B cell (primary cell): Measurements from ENCODE around the gene MRPL4. TPM values are rescaled to one million over a fixed set of nuclear protein-coding genes. Genes with fewer than 3 reads are reported as not detected.

ENCODE experiments used
- ATAC-seq: fragments of 200-7000 bp; cut with Tn5 transposase; one replicate; pipeline ENCODE4 v1.10.0; 2021; ENCODE audit warnings: low read depth, mild to moderate bottlenecking, moderate number of reproducible peaks, moderate library complexity
- CTCF ChIA-PET: fragments of 350-600 bp; sonication (Branson Sonifier 250); formaldehyde crosslinking; loops from one replicate; lab custom pipeline; 2021; ENCODE audit warnings: antibody characterized with exemption, inconsistent platforms; lab: Charles Lee
- POLR2A ChIA-PET: fragments of 350-600 bp; sonication (Branson Sonifier 250); formaldehyde crosslinking; loops from one replicate; lab custom pipeline; 2021; ENCODE audit warnings: antibody characterized with exemption; lab: Charles Lee
- DNase-seq: peaks from one replicate; pipeline ENCODE4 v3.0.0; 2013
- H2AFZ ChIP-seq: 2 replicates; pipeline ENCODE4 v1.6.1; 2012; ENCODE audit warnings: mild to moderate bottlenecking, low read depth, low read length; ENCODE audit not compliant: insufficient read depth, poor library complexity, severe bottlenecking
- H3K27ac ChIP-seq, 2 donors: 1 replicate in 1 of 2; 2 replicates in 1 of 2; pipeline ENCODE4 v1.5.1; 2012 to 2013; ENCODE audit warnings: low read length in 2 of 2, mild to moderate bottlenecking in 2 of 2, moderate library complexity in 1 of 2
- H3K27me3 ChIP-seq, 4 experiments: fragments of 200-600 bp in 1 of 4; sonication (generic) in 1 of 4; replicated peaks in 1 of 4; 1 replicate in 2 of 4; 2 replicates in 2 of 4; pipeline versions ENCODE4 v1.6.1 to v1.7.0; 2013 to 2016; ENCODE audit warnings: low read length in 3 of 4, mild to moderate bottlenecking in 2 of 4, mixed read lengths in 1 of 4, moderate library complexity in 1 of 4; ENCODE audit not compliant: insufficient read depth in 4 of 4, control insufficient read depth in 3 of 4; ENCODE audit errors: control extremely low read depth in 1 of 4
- H3K36me3 ChIP-seq, 2 experiments: replicated peaks in 1 of 2; 1 replicate in 1 of 2; 2 replicates in 1 of 2; pipeline versions ENCODE4 v1.6.1 to v1.7.1; 2013; ENCODE audit warnings: low read length in 1 of 2; ENCODE audit not compliant: insufficient read depth in 2 of 2, control insufficient read depth in 1 of 2; ENCODE audit errors: control extremely low read depth in 1 of 2, extremely low read depth in 1 of 2
- H3K4me1 ChIP-seq, 2 donors: fragments of 200-600 bp in 1 of 2; sonication (generic) in 1 of 2; 1 replicate in 1 of 2; 2 replicates in 1 of 2; pipeline versions ENCODE4 v1.5.1 to v1.6.1; 2013 to 2017; ENCODE audit warnings: low read length in 2 of 2; ENCODE audit not compliant: control insufficient read depth in 2 of 2, insufficient read depth in 2 of 2
- H3K4me2 ChIP-seq: replicated peaks from 2 replicates; pipeline ENCODE3; 2012; ENCODE audit warnings: mild to moderate bottlenecking, low read depth, low read length; ENCODE audit not compliant: poor library complexity, severe bottlenecking
- H3K4me3 ChIP-seq, 5 experiments: fragments of 200-600 bp in 1 of 5; sonication (generic) in 1 of 5; 1 replicate in 3 of 5; 2 replicates in 2 of 5; pipeline versions ENCODE4 v1.5.1 to v1.7.0; 2011 to 2016; ENCODE audit warnings: low read length in 4 of 5, mild to moderate bottlenecking in 4 of 5, low read depth in 2 of 5, control low read depth in 1 of 5, moderate library complexity in 1 of 5; ENCODE audit not compliant: insufficient read depth in 1 of 5; ENCODE audit errors: control extremely low read depth in 1 of 5, extremely low read depth in 1 of 5
- H3K79me2 ChIP-seq: fragments of 200-600 bp; sonication (generic); one replicate; pipeline ENCODE4 v1.6.0; 2016; ENCODE audit warnings: low read length; ENCODE audit not compliant: control insufficient read depth, insufficient read depth
- H3K9ac ChIP-seq: fragments of 200-600 bp; sonication (generic); 2 replicates; pipeline ENCODE4 v1.6.1; 2017; ENCODE audit warnings: mild to moderate bottlenecking, low read length, moderate library complexity
- H3K9me3 ChIP-seq, 3 donors: one replicate each; pipeline versions ENCODE4 v1.6.1 to v1.7.1; 2013; ENCODE audit warnings: low read length in 2 of 3; ENCODE audit not compliant: control insufficient read depth in 2 of 3, insufficient read depth in 1 of 3; ENCODE audit errors: control extremely low read depth in 1 of 3
- H4K20me1 ChIP-seq: 2 replicates; pipeline ENCODE4 v1.6.0; 2012; ENCODE audit warnings: mild to moderate bottlenecking, low read length; ENCODE audit not compliant: insufficient read depth, control insufficient read depth, poor library complexity, severe bottlenecking
- H3K27ac Mint-ChIP-seq: one replicate; pipeline ENCODE4 v1.8.0; 2021; ENCODE audit warnings: mixed read lengths
- H3K27me3 Mint-ChIP-seq: one replicate; pipeline ENCODE4 v1.8.0; 2021; ENCODE audit warnings: mixed read lengths
- H3K4me1 Mint-ChIP-seq: one replicate; pipeline ENCODE4 v1.8.0; 2021; ENCODE audit warnings: mixed read lengths
- H3K4me3 Mint-ChIP-seq: one replicate; pipeline ENCODE4 v1.8.0; 2021; ENCODE audit warnings: mixed read lengths
- H3K9me3 Mint-ChIP-seq: one replicate; pipeline ENCODE4 v1.8.0; 2022; ENCODE audit warnings: mixed read lengths; ENCODE audit not compliant: insufficient read depth
- EZH2 ChIP-seq: IDR thresholded peaks from 2 replicates; pipeline ENCODE4 v1.6.1; 2012; ENCODE audit warnings: borderline replicate concordance, low read depth, mild to moderate bottlenecking, moderate library complexity, low read length; ENCODE audit not compliant: insufficient read depth, poor library complexity, severe bottlenecking
- WGBS: methylation state at CpG from one replicate; pipeline ENCODE4 v1.1.5; 2013; ENCODE audit warnings: missing lambda C conversion rate; ENCODE audit not compliant: insufficient coverage; 5-methylcytosine and 5-hydroxymethylcytosine counted together
- intact Hi-C: fragments of 100-400 bp; cut with micrococcal nuclease; formaldehyde crosslinking; loops from one replicate; pipeline ENCODE4 v1.10.0; 2022
- polyA plus RNA-seq: library from polyadenylated mRNA; depleted of rRNA; stranded (reverse); fragments of >200 nt; gene quantifications from 2 replicates; pipeline ENCODE4 v1.2.3, GENCODE V29; 2012
- total RNA-seq, 2 donors: library from RNA; stranded (reverse); fragments of 120-200 nt in 1 of 2; gene quantifications; 1 replicate in 1 of 2; 2 replicates in 1 of 2; pipeline versions ENCODE4 v1.2.3 to v1.2.4, GENCODE V29; 2013 to 2022
- TF ChIP-seq, protein P1 (sequence below): fragments of 200-600 bp; IDR thresholded peaks from one replicate; pipeline ENCODE4 v1.8.0; 2022; ENCODE audit warnings: antibody characterized with exemption, mild to moderate bottlenecking

The MRPL4 gene
- total and polyA plus RNA-seq, 2 donors (not counting 1 experiment from before 2014, with no cell fraction given) = 39.8 to 81.1 TPM

DNA sequence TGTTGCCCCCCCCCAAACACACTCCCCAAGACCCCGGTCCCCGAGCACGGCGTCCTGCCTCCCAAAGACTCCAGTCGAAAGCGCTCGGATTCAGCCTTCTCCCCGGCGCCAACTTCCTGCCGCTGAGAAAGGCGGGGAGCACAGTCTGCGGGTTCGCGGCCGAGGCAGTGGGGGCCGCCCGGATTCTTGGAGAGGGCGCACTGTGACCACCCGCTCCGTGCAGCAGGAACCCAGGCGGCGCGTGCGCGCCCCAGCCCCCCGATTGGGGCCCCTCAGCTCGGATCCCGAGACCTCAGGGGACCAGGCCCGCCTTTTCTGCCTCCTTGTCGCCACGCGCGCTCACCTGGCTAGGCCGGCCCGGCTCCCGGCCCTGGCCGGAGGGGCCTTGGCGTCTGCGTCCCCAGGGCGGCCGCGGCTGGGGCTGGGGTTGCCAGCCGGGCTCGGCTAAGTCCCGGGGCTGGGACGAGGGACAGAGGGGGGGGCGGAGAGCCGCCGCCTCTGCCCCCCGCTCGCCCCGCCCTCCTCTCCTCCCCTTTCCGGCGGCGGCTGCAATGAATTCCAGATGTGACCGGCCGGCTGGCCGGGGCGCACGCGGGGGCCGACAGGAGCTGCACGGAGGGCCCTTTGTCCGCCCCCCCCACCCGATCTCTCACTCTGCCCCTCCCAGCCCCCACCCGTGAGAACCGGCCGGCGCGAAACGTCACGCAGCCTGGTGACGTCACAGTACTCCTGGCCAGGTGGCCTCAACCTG, 21.0 kb upstream of the MRPL4 start, which contains the start of gene S1PR2:
Gene S1PR2 (minus strand): TSS at position 471 of the 751 bp plus-strand sequence. CDS start 6,426 bp downstream, outside the sequence.
- Mint-ChIP-seq H3K4me1 (peaks cover 45% of the 10 kb centered on the region), H3K4me3 (peak within 1 kb of the TSS; percentile 83), H3K27ac (peak within 1 kb of the TSS; percentile 73), H3K27me3 (no peaks in the 10 kb centered on the region), H3K9me3 (no peaks in the 10 kb centered on the region)
- H3K4me1 ChIP-seq = peaks cover 28 to 57% of the 10 kb centered on the region in 2 donors
- H3K4me2 ChIP-seq = peak within 1 kb of the TSS; percentile 100
- DNase-seq (peak; percentile 93), ATAC-seq (peak; percentile 29)
- no peaks in the 10 kb centered on the region for H3K9me3 ChIP-seq
- under 1% methylated on average over 64 of the region's 73 CpGs for WGBS
- H3K4me3 ChIP-seq = peak within 1 kb of the TSS; percentile 11 to 97 (median 66)
- peak within 1 kb of the TSS in 1 of 2 donors; percentile 81 for H3K27ac ChIP-seq
- ChIA-PET CTCF (interaction anchor here (1.3 to 13.7 kb wide), 3 partner anchors 12 to 28 kb away, joined by 4 to 236 read pairs (median 5); partner anchors contain the start of gene MRPL4), POLR2A (interaction anchor here (0.5 to 1.0 kb wide), 4 partner anchors 14 to 129 kb away, joined by 3 to 4 read pairs (median 4); no protein-coding TSS in a partner anchor)
- H2AFZ ChIP-seq = peak within 1 kb of the TSS; percentile 72
- TF ChIP-seq, protein P1, sequence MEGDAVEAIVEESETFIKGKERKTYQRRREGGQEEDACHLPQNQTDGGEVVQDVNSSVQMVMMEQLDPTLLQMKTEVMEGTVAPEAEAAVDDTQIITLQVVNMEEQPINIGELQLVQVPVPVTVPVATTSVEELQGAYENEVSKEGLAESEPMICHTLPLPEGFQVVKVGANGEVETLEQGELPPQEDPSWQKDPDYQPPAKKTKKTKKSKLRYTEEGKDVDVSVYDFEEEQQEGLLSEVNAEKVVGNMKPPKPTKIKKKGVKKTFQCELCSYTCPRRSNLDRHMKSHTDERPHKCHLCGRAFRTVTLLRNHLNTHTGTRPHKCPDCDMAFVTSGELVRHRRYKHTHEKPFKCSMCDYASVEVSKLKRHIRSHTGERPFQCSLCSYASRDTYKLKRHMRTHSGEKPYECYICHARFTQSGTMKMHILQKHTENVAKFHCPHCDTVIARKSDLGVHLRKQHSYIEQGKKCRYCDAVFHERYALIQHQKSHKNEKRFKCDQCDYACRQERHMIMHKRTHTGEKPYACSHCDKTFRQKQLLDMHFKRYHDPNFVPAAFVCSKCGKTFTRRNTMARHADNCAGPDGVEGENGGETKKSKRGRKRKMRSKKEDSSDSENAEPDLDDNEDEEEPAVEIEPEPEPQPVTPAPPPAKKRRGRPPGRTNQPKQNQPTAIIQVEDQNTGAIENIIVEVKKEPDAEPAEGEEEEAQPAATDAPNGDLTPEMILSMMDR = no peak
- no peak for TF ChIP-seq EZH2
- intact Hi-C loops = no loop called here
- H3K79me2 ChIP-seq = peaks cover 10% of the 10 kb centered on the region
- H4K20me1 ChIP-seq = no peaks in the 10 kb centered on the region
- no peaks in the 10 kb centered on the region for H3K36me3 ChIP-seq
- H3K9ac ChIP-seq = peak within 1 kb of the TSS; percentile 94
- no peaks in the 10 kb centered on the region for H3K27me3 ChIP-seq
